Astrocyte (in vitro differentiated cells and primary cell): ENCODE data around the gene PCBP3. TPM values are rescaled to one million over a fixed set of nuclear protein-coding genes. Genes with fewer than 3 reads are reported as not detected.

Experiments used
- DNase-seq: peaks from one replicate; pipeline ENCODE4 v3.0.0-alpha.2; 2010; ENCODE audit warnings: low read depth
- FAIRE-seq: peaks from 2 replicates; lab custom pipeline; 2011; peaks lifted over from hg19 to GRCh38; lab: Jason Lieb, UNC
- H2AFZ ChIP-seq: 2 replicates; pipeline ENCODE4 v1.6.0; 2012; ENCODE audit warnings: low read depth, low read length, inconsistent platforms
- H3K27ac ChIP-seq: 2 replicates; pipeline ENCODE4 v1.5.1; 2011; ENCODE audit warnings: low read depth, low read length, inconsistent platforms
- H3K27me3 ChIP-seq: 2 replicates; pipeline ENCODE4 v1.6.0; 2011; ENCODE audit warnings: low read length, inconsistent platforms; ENCODE audit not compliant: insufficient read depth
- H3K36me3 ChIP-seq: 2 replicates; pipeline ENCODE4 v1.5.1; 2011; ENCODE audit warnings: low read length, inconsistent platforms; ENCODE audit not compliant: insufficient read depth
- H3K4me1 ChIP-seq: 2 replicates; pipeline ENCODE4 v1.5.1; 2011; ENCODE audit warnings: low read length, inconsistent platforms; ENCODE audit not compliant: insufficient read depth
- H3K4me2 ChIP-seq: 2 replicates; pipeline ENCODE4 v1.6.0; 2012; ENCODE audit warnings: low read length, inconsistent platforms
- H3K4me3 ChIP-seq: 2 replicates; pipeline ENCODE4 v1.5.1; 2011; ENCODE audit warnings: low read depth, mild to moderate bottlenecking, low read length, inconsistent platforms; ENCODE audit not compliant: insufficient read depth
- H3K79me2 ChIP-seq: 2 replicates; pipeline ENCODE4 v1.6.0; 2012; ENCODE audit warnings: mild to moderate bottlenecking, low read length, inconsistent platforms; ENCODE audit not compliant: insufficient read depth
- H3K9ac ChIP-seq: 2 replicates; pipeline ENCODE4 v1.6.0; 2012; ENCODE audit warnings: mild to moderate bottlenecking, low read length, inconsistent platforms
- H3K9me3 ChIP-seq: 2 replicates; pipeline ENCODE4 v1.5.1; 2012; ENCODE audit warnings: low read depth, mild to moderate bottlenecking, low read length, inconsistent platforms; ENCODE audit not compliant: insufficient read depth
- H4K20me1 ChIP-seq: 2 replicates; pipeline ENCODE4 v1.6.0; 2012; ENCODE audit warnings: low read length, inconsistent platforms; ENCODE audit not compliant: insufficient read depth
- H3K27ac Mint-ChIP-seq: one replicate; pipeline ENCODE4 v1.8.0; 2021; ENCODE audit warnings: mild to moderate bottlenecking, mixed read lengths; ENCODE audit not compliant: unreplicated experiment
- H3K27me3 Mint-ChIP-seq: one replicate; pipeline ENCODE4 v1.8.0; 2021; ENCODE audit warnings: low read depth, mixed read lengths; ENCODE audit not compliant: unreplicated experiment
- H3K36me3 Mint-ChIP-seq: one replicate; pipeline ENCODE4 v1.8.0; 2021; ENCODE audit warnings: low read depth, mixed read lengths; ENCODE audit not compliant: unreplicated experiment
- H3K4me1 Mint-ChIP-seq: one replicate; pipeline ENCODE4 v1.8.0; 2021; ENCODE audit warnings: low read depth, mixed read lengths; ENCODE audit not compliant: unreplicated experiment
- H3K4me3 Mint-ChIP-seq: one replicate; pipeline ENCODE4 v1.8.0; 2021; ENCODE audit warnings: mild to moderate bottlenecking, moderate library complexity, mixed read lengths; ENCODE audit not compliant: unreplicated experiment
- H3K9me3 Mint-ChIP-seq: one replicate; pipeline ENCODE4 v1.8.0; 2021; ENCODE audit warnings: mild to moderate bottlenecking, mixed read lengths; ENCODE audit not compliant: unreplicated experiment
- EZH2 ChIP-seq: IDR thresholded peaks from 2 replicates; pipeline ENCODE4 v1.6.1; 2012; ENCODE audit warnings: mild to moderate bottlenecking, low read length, inconsistent platforms; ENCODE audit not compliant: insufficient read depth
- total RNA-seq: library from RNA; stranded (reverse); gene quantifications from 2 replicates; pipeline ENCODE4 v1.2.1, GENCODE V29; 2021
- TF ChIP-seq, protein P1 (sequence below): IDR thresholded peaks from 2 replicates; pipeline ENCODE4 v1.5.1; 2011; ENCODE audit warnings: low read depth, mild to moderate bottlenecking, inconsistent platforms, low read length, moderate library complexity; ENCODE audit not compliant: insufficient read depth

Gene PCBP3
- total RNA-seq, 1 donor from 2014 or later = 1.8 TPM

DNA sequence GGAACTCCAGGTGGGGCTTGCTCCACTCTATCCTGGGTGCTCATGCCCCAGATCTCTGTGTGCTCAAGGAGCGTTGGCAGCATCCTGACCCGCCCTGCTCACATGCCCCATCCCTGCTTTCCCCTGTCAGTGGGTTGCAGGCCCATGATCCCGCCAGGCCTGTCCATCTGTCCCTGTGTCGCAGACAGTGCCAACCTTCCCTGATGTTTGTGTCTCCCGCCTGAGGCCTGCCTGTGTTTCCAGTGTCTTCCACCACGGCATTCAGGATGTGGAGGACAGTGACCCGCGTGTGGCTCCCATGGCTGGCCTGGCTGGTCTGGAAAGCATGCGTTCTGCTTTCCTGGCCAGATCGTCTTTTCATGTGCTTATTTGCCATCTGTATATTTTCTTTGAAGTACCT, 82.9 kb downstream of the PCBP3 start:
- Histone ChIP-seq H3K27me3 (no peaks in the 10 kb centered on the region), H3K4me3 (no peak overlapping the region), H2AFZ (no peak overlapping the region), H3K36me3 (no peaks in the 10 kb centered on the region), H3K79me2 (no peaks in the 10 kb centered on the region), H4K20me1 (peaks cover 4% of the 10 kb centered on the region), H3K4me1 (peaks cover 4% of the 10 kb centered on the region), H3K4me2 (no peak overlapping the region), H3K9me3 (no peaks in the 10 kb centered on the region), H3K9ac (no peak overlapping the region), H3K27ac (no peak overlapping the region)
- no peaks in the 10 kb centered on the region for H3K9me3 Mint-ChIP-seq
- no peaks in the 10 kb centered on the region for H3K4me1 Mint-ChIP-seq
- no peak for FAIRE-seq
- peaks cover 9% of the 10 kb centered on the region for H3K27me3 Mint-ChIP-seq
- no peak overlapping the region for H3K4me3 Mint-ChIP-seq
- no peak for DNase-seq
- H3K36me3 Mint-ChIP-seq = no peaks in the 10 kb centered on the region
- no peak overlapping the region for H3K27ac Mint-ChIP-seq
- TF ChIP-seq, protein P1, sequence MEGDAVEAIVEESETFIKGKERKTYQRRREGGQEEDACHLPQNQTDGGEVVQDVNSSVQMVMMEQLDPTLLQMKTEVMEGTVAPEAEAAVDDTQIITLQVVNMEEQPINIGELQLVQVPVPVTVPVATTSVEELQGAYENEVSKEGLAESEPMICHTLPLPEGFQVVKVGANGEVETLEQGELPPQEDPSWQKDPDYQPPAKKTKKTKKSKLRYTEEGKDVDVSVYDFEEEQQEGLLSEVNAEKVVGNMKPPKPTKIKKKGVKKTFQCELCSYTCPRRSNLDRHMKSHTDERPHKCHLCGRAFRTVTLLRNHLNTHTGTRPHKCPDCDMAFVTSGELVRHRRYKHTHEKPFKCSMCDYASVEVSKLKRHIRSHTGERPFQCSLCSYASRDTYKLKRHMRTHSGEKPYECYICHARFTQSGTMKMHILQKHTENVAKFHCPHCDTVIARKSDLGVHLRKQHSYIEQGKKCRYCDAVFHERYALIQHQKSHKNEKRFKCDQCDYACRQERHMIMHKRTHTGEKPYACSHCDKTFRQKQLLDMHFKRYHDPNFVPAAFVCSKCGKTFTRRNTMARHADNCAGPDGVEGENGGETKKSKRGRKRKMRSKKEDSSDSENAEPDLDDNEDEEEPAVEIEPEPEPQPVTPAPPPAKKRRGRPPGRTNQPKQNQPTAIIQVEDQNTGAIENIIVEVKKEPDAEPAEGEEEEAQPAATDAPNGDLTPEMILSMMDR = no peak
- no peak for TF ChIP-seq EZH2

DNA sequence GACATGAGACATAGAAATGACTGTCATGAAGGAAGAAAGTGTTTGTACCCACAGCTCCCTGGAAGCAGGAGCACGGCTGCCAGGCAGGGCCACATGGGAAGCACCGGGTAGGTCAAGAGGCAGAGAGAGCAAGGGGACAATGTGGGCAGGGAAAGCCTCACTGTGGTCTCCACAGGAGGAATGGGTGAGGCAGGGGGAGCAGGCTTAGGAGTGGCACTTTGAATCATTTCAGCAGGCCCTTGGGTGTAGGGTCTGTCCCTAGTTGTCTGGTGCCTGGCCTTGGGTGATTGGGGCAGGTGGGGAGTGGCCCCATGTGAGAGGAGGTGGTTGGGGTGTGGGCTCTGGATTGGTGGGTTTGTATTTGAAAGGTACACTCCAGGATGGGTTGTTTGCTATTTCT, 83.9 kb downstream of the PCBP3 start:
- H3K27me3 Mint-ChIP-seq = peaks cover 9% of the 10 kb centered on the region
- no peak overlapping the region for H2AFZ ChIP-seq
- H3K4me2 ChIP-seq = no peak overlapping the region
- no peaks in the 10 kb centered on the region for H3K79me2 ChIP-seq
- DNase-seq (no peak), FAIRE-seq (no peak)
- no peak overlapping the region for H3K4me3 ChIP-seq
- no peak overlapping the region for H3K27ac Mint-ChIP-seq
- H3K4me1 Mint-ChIP-seq = no peaks in the 10 kb centered on the region
- no peak for TF ChIP-seq EZH2
- TF ChIP-seq, protein P1 = no peak
- H3K9me3 Mint-ChIP-seq = no peaks in the 10 kb centered on the region
- H3K4me1 ChIP-seq = no peaks in the 10 kb centered on the region
- H3K36me3 Mint-ChIP-seq = no peaks in the 10 kb centered on the region
- H3K36me3 ChIP-seq = no peaks in the 10 kb centered on the region
- H3K9ac ChIP-seq = no peak overlapping the region
- no peak overlapping the region for H3K27ac ChIP-seq
- H3K27me3 ChIP-seq = no peaks in the 10 kb centered on the region
- no peak overlapping the region for H3K4me3 Mint-ChIP-seq
- peaks cover 4% of the 10 kb centered on the region for H4K20me1 ChIP-seq
- no peaks in the 10 kb centered on the region for H3K9me3 ChIP-seq

DNA sequence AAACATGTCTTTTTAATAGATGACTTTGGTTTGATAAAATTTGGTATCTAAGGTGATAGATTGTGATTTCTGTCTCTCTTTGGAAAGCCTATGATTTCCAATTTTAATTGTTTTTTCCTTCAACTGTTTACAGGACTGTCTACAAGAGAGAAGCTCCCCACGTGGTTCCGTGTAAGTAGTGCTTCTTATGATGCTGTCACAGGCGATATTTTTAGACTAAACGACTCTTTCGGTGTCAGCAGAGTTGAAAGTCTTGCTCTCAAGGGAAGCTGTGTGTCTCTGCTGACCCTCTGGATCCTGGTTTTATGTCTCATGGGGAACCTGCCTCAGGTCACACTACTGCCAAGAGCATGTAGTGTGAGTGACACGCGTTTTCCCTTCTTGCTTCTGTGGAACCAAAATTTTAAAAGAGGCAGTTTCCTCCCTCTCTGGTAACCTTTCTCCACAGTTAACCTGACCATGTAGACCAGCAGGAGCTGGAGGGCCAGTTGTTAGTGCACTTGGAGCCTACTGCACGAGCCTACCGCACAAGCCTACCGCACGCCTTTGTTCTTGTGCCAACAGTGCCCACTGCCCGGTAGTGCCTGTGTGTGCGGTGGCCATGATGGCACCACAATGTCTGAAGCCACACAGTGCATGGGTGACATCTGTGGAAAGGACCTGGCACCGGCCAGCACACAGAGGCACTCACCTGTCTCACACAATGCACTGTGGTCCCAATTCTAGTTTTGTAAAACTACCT, 91.9 kb downstream of the PCBP3 start:
- no peaks in the 10 kb centered on the region for H3K9me3 ChIP-seq
- Mint-ChIP-seq H3K4me1 (no peaks in the 10 kb centered on the region), H3K27me3 (peaks cover 20% of the 10 kb centered on the region), H3K27ac (no peak overlapping the region), H3K9me3 (peaks cover 1% of the 10 kb centered on the region), H3K36me3 (peaks cover 3% of the 10 kb centered on the region), H3K4me3 (no peak overlapping the region)
- no peak overlapping the region for H3K9ac ChIP-seq
- H4K20me1 ChIP-seq = peaks cover 2% of the 10 kb centered on the region
- DNase-seq = no peak
- H3K27me3 ChIP-seq = no peaks in the 10 kb centered on the region
- no peak overlapping the region for H3K27ac ChIP-seq
- TF ChIP-seq, protein P1 = no peak
- TF ChIP-seq EZH2 = no peak
- FAIRE-seq = no peak
- H3K36me3 ChIP-seq = no peaks in the 10 kb centered on the region
- H3K4me2 ChIP-seq = no peak overlapping the region
- no peaks in the 10 kb centered on the region for H3K4me1 ChIP-seq
- no peaks in the 10 kb centered on the region for H3K79me2 ChIP-seq
- no peak overlapping the region for H2AFZ ChIP-seq
- no peak overlapping the region for H3K4me3 ChIP-seq
